NCI-H2107 treated with DMSO at 0.1 percent for 48 hours (cell line): ENCODE results near the gene SMPDL3A.

Experiments used
- DNase-seq: peaks from one replicate; lab custom pipeline; 2025; ENCODE audit not compliant: unreplicated experiment; lab: John Stamatoyannopoulos, UW

SMPDL3A gene

GRCh38 chr6:122775975-122776374 is 13.1 kb upstream of the SMPDL3A start:
- no peak for DNase-seq

- DNase-seq, result no peak
Observed at GRCh38 chr6:122778302-122778701, 10.8 kb upstream of the SMPDL3A start.

GRCh38 chr6:122778985-122779661 is 9.9 kb upstream of the SMPDL3A start:
- DNase-seq, result peak; percentile 57

- DNase-seq, result no peak
Observed at GRCh38 chr6:122779667-122780066, 9.4 kb upstream of the SMPDL3A start, which contains the start of gene FABP7. Gene FABP7 (plus strand): TSS chr6:122779716. CDS start chr6:122779795, 79 bp downstream.

- DNase-seq, result no peak
Observed at GRCh38 chr6:122780114-122780513, 8.9 kb upstream of the SMPDL3A start.

- DNase-seq, result no peak
Observed at GRCh38 chr6:122781716-122782115, 7.3 kb upstream of the SMPDL3A start.

GRCh38 chr6:122783401-122783800 is 5.7 kb upstream of the SMPDL3A start:
- DNase-seq, result no peak

GRCh38 chr6:122785891-122786290 is 3.2 kb upstream of the SMPDL3A start:
- DNase-seq, result no peak

- no peak for DNase-seq
Observed at GRCh38 chr6:122787721-122788120, 1.3 kb upstream of the SMPDL3A start.

- DNase-seq, result no peak
Observed at GRCh38 chr6:122788208-122788607, 850 bp upstream of the SMPDL3A start.

- no peak for DNase-seq
Observed at GRCh38 chr6:122788663-122789181, 336 bp upstream of the SMPDL3A start.

- peak; percentile 60 for DNase-seq
Observed at GRCh38 chr6:122790028-122790422, 967 bp downstream of the SMPDL3A start.

- peak; percentile 52 for DNase-seq
Observed at GRCh38 chr6:122790423-122791309, 1.6 kb downstream of the SMPDL3A start.

GRCh38 chr6:122791310-122791679 is 2.2 kb downstream of the SMPDL3A start:
- DNase-seq, result peak; percentile 26

GRCh38 chr6:122792766-122793165 is 3.7 kb downstream of the SMPDL3A start:
- no peak for DNase-seq

- DNase-seq, result no peak
Observed at GRCh38 chr6:122797537-122797936, 8.5 kb downstream of the SMPDL3A start.

GRCh38 chr6:122798099-122798641 is 9.1 kb downstream of the SMPDL3A start:
- peak; percentile 11 for DNase-seq

- DNase-seq, result no peak
Observed at GRCh38 chr6:122799140-122799745, 10.2 kb downstream of the SMPDL3A start.

- no peak for DNase-seq
Observed at GRCh38 chr6:122799916-122800686, 11.0 kb downstream of the SMPDL3A start.

- no peak for DNase-seq
Observed at GRCh38 chr6:122800906-122801305, 11.8 kb downstream of the SMPDL3A start.

- DNase-seq, result no peak
Observed at GRCh38 chr6:122801397-122801796, 12.3 kb downstream of the SMPDL3A start.
